ENCODE measurements around the gene PPP2R3A. TPM values are rescaled to one million over a fixed set of nuclear protein-coding genes. Genes with fewer than 3 reads are reported as not detected.
"Not testable (repeated sequence)": the region's sequence is repeated elsewhere in the genome, so short reads cannot be mapped to it uniquely, and the experiment has no call there.

The PPP2R3A gene
- total and polyA plus RNA-seq, 5 experiments from 2014 or later = 0.35 to 1.1 (median 0.56) TPM

- H3K4me1 Mint-ChIP-seq = peaks cover 0 to 4% (median 0%) of the 10 kb centered on the region in 4 donors
- no peak for DNase-seq
- no peak overlapping the region for H3K4me3 Mint-ChIP-seq
- peaks cover 0 to 16% (median 7%) of the 10 kb centered on the region in 3 donors for H3K36me3 Mint-ChIP-seq
- H3K27me3 Mint-ChIP-seq = no peaks in the 10 kb centered on the region
- peaks cover 0 to 9% (median 2%) of the 10 kb centered on the region in 9 donors for H3K9me3 Mint-ChIP-seq
- POLR2A ChIA-PET = no interaction called here
- ATAC-seq = no peak
- no peak overlapping the region for H3K27ac Mint-ChIP-seq
These were observed 156.5 kb downstream of the PPP2R3A start for GRCh38 chr3:136122006-136122405.

DNA sequence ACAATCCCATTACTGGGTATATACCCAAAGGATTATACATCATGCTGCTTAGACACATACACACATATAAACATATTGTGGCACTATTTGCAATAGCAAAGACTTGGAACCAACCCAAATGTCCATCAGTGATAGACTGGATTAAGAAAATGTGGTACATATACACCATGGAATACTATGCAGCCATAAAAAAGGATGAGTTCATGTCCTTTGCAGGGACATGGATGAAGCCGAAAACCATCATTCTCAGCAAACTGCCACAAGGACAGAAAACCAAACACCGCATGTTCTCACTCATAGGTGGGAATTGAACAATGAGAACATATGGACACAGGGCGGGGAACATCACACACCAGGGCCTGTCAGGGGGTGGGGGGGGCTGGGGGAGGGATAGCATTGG lies 166.1 kb downstream of the PPP2R3A start:
- H3K36me3 Mint-ChIP-seq, POLR2A ChIA-PET, ATAC-seq, H3K27ac Mint-ChIP-seq, DNase-seq, H3K4me3 Mint-ChIP-seq, H3K27me3 Mint-ChIP-seq: not testable (repeated sequence)
- peaks cover 3 to 27% (median 9%) of the 10 kb centered on the region in 9 donors for H3K9me3 Mint-ChIP-seq
- H3K4me1 Mint-ChIP-seq = peaks cover 0 to 10% (median 5%) of the 10 kb centered on the region in 4 donors

- Mint-ChIP-seq H3K27ac (no peak overlapping the region), H3K27me3 (no peaks in the 10 kb centered on the region), H3K4me3 (no peak overlapping the region), H3K36me3 (no peaks in the 10 kb centered on the region), H3K9me3 (peaks cover 0 to 3% (median 0%) of the 10 kb centered on the region in 9 donors), H3K4me1 (peaks cover 0 to 13% (median 10%) of the 10 kb centered on the region in 4 donors)
- POLR2A ChIA-PET = interaction anchor here (0.8 kb wide), 1 partner anchor 116 kb away, joined by 3 read pairs; the partner anchor contains the start of gene PCCB
- DNase-seq (no peak), ATAC-seq (no peak)
These were observed 168.6 kb downstream of the PPP2R3A start for GRCh38 chr3:136134091-136134490.

- no peak overlapping the region for H3K4me3 Mint-ChIP-seq
- peaks cover 0 to 13% (median 10%) of the 10 kb centered on the region in 4 donors for H3K4me1 Mint-ChIP-seq
- H3K27ac Mint-ChIP-seq = peak overlapping the region in 4 of 10 donors; percentile 25 to 56 (median 50)
- H3K36me3 Mint-ChIP-seq = no peaks in the 10 kb centered on the region
- DNase-seq (no peak), ATAC-seq (no peak)
- no peaks in the 10 kb centered on the region for H3K9me3 Mint-ChIP-seq
- POLR2A ChIA-PET = interaction anchor here (0.6 kb wide), 1 partner anchor 752 kb away, joined by 3 read pairs; no protein-coding TSS in a partner anchor
- no peaks in the 10 kb centered on the region for H3K27me3 Mint-ChIP-seq
These were observed 169.7 kb downstream of the PPP2R3A start for GRCh38 chr3:136135039-136135802.

DNA sequence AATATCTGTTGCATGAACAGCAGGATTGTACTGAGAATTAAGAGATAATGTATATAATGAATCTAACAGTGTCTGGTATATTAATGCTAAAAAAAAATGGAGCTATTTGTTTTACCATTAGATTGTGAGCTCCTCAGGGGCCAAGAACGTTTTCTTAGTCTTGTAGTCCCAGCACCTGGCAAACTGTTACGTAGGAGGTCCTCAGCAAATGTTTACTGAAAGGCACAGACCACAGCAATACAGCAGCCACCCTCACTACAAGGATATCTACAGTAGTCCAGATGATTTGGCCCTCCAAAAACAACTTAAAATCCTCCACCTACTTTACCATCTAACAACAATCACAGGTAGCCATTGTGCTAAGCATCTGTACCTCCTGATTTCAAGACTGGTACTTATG lies 170.9 kb downstream of the PPP2R3A start:
- DNase-seq = no peak
- Mint-ChIP-seq H3K36me3 (no peaks in the 10 kb centered on the region), H3K4me3 (no peak overlapping the region), H3K27me3 (no peaks in the 10 kb centered on the region), H3K9me3 (no peaks in the 10 kb centered on the region), H3K27ac (no peak overlapping the region), H3K4me1 (peaks cover 7 to 20% (median 15%) of the 10 kb centered on the region in 4 donors)
- no peak for ATAC-seq
- POLR2A ChIA-PET = interaction anchor here (0.7 to 1.1 kb wide), 2 partner anchors 52 to 60 kb away, joined by 3 to 6 read pairs; partner anchors contain the start of gene MSL2

DNA sequence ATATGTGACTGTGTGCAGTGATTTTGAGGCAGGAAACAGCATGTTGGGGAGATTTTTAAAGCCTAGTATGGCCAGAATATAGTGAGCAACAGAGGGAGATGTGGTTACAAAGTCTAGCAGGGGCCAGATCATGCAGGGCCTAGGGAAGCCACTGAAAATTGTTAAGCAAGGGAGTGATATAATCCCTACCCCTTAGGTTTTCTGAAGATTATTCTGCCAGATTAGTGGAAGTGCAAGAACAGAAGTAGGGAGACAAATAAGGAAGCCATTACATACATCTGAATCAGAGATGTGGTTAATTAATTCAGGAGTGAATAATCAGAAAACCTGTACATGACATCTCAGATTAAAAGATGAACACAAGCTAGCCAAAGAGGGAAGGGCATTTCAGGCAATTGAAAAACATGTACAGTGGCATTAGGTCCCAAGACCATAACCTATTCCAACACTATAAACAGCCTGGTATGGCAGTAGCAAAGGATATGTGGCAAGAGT lies 175.8 kb downstream of the PPP2R3A start:
- Mint-ChIP-seq H3K4me1 (peaks cover 15 to 28% (median 24%) of the 10 kb centered on the region in 4 donors), H3K27me3 (no peaks in the 10 kb centered on the region), H3K36me3 (no peaks in the 10 kb centered on the region), H3K4me3 (no peak overlapping the region), H3K9me3 (no peaks in the 10 kb centered on the region), H3K27ac (peak overlapping the region; percentile 33 to 73 (median 62))
- POLR2A ChIA-PET = no interaction called here
- DNase-seq = no peak
- ATAC-seq = no peak

- Mint-ChIP-seq H3K27ac (peak overlapping the region in 8 of 10 donors; percentile 33 to 73 (median 60)), H3K36me3 (no peaks in the 10 kb centered on the region), H3K4me1 (peaks cover 15 to 27% (median 23%) of the 10 kb centered on the region in 4 donors), H3K4me3 (no peak overlapping the region), H3K27me3 (no peaks in the 10 kb centered on the region), H3K9me3 (no peaks in the 10 kb centered on the region)
- POLR2A ChIA-PET = interaction anchor here (0.6 kb wide), 1 partner anchor 67 kb away, joined by 5 read pairs; no protein-coding TSS in a partner anchor
- ATAC-seq = no peak
- no peak for DNase-seq
These were observed 176.4 kb downstream of the PPP2R3A start for GRCh38 chr3:136141891-136142290.

DNA sequence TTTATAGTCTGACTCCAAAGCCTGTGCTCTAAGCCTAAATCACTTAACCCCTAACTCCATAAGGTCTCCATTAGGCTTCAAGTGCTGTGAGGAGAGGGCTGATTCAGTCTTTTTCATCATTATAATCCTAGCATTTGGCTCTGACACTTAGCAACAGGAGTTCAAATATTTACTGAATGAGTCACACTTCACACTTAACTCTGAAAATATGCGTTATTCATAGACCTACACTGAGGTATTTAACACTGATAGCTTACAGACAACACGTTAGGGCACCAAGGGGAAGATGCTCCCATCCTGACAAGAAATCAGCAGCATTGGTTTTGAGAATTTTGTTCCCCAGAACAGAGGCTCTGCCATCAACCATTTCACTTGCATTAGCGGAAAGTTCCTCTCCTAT lies 177.1 kb downstream of the PPP2R3A start:
- H3K9me3 Mint-ChIP-seq = no peaks in the 10 kb centered on the region
- ATAC-seq = peak; percentile 22 to 24
- peaks cover 0 to under 1% (median 0%) of the 10 kb centered on the region in 3 donors for H3K36me3 Mint-ChIP-seq
- peaks cover 18 to 32% (median 27%) of the 10 kb centered on the region in 4 donors for H3K4me1 Mint-ChIP-seq
- no peak overlapping the region for H3K4me3 Mint-ChIP-seq
- DNase-seq = no peak
- H3K27ac Mint-ChIP-seq = peak overlapping the region in 8 of 10 donors; percentile 11 to 78 (median 64)
- no peaks in the 10 kb centered on the region for H3K27me3 Mint-ChIP-seq
- POLR2A ChIA-PET = interaction anchor here (0.6 kb wide), 1 partner anchor 66 kb away, joined by 5 read pairs; no protein-coding TSS in a partner anchor

DNA sequence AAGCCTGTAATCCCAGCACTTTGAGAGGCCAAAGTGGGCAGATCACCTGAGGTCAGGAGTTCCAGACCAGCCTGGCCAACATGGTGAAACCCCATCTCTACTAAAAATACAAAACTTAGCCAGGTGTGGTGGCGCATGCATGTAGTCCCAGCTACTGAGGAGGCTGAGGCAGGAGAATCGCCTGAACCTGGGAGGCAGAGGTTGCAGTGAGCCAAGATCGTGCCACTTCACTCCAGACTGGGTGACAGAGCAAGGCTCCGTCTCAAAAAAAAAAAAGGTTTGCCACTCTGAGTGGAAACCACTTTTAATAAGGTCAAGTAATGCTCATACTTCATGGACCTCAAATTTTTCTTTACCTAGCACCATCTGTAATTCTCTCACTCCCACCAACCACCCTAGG lies 178.9 kb downstream of the PPP2R3A start:
- H3K27ac Mint-ChIP-seq = peak overlapping the region in 7 of 10 donors; percentile 33 to 82 (median 43)

GRCh38 chr3:136146981-136147729 lies 181.6 kb downstream of the PPP2R3A start:
- Mint-ChIP-seq H3K9me3 (no peaks in the 10 kb centered on the region), H3K4me3 (no peak overlapping the region), H3K36me3 (peaks cover 0 to 42% (median 7%) of the 10 kb centered on the region in 3 donors), H3K27ac (peak overlapping the region in 6 of 10 donors; percentile 30 to 80 (median 62)), H3K4me1 (peaks cover 30 to 52% (median 51%) of the 10 kb centered on the region in 4 donors), H3K27me3 (no peaks in the 10 kb centered on the region)
- POLR2A ChIA-PET = interaction anchor here (1.2 to 1.8 kb wide), 2 partner anchors 48 kb away, joined by 5 to 11 read pairs; partner anchors contain the start of gene MSL2
- no peak for DNase-seq
- ATAC-seq = no peak

More for the DNA sequence above, 178.9 kb downstream of the PPP2R3A start:
- POLR2A ChIA-PET = interaction anchor here (0.8 kb wide), 1 partner anchor 52 kb away, joined by 3 read pairs; the partner anchor contains the start of gene MSL2
- not testable (repeated sequence) for H3K27me3 Mint-ChIP-seq, ATAC-seq, H3K4me3 Mint-ChIP-seq, H3K9me3 Mint-ChIP-seq, DNase-seq
- H3K36me3 Mint-ChIP-seq = peaks cover 0 to 16% (median 0%) of the 10 kb centered on the region in 3 donors
- H3K4me1 Mint-ChIP-seq = peaks cover 22 to 40% (median 37%) of the 10 kb centered on the region in 4 donors

DNA sequence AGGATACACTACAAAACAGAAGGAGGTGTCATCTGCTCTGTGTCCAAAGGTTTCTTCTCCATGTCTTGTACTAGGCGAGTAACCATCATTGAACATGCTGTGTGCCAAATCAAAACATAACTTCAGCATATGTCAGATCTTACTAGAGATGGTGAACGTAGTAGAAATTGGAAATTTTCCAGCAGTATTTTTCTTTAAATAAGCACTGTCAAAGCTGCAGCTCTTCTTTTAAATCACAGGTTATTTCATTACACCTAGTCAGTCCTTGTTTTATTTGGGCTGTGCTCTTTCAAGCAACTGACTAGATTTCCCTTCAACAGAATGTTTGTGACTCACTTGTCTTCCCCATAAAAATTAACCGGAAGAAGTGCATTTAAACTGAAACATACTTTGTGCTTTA lies 184.1 kb downstream of the PPP2R3A start:
- Mint-ChIP-seq H3K9me3 (no peaks in the 10 kb centered on the region), H3K36me3 (peaks cover 0 to 57% (median 10%) of the 10 kb centered on the region in 3 donors), H3K27ac (peak overlapping the region in 8 of 10 donors; percentile 4 to 78 (median 50)), H3K4me3 (no peak overlapping the region), H3K4me1 (peaks cover 37 to 71% (median 66%) of the 10 kb centered on the region in 4 donors), H3K27me3 (no peaks in the 10 kb centered on the region)
- ATAC-seq (no peak), DNase-seq (no peak)
- POLR2A ChIA-PET = no interaction called here

- no peaks in the 10 kb centered on the region for H3K9me3 Mint-ChIP-seq
- POLR2A ChIA-PET = no interaction called here
- H3K27ac Mint-ChIP-seq = peak overlapping the region in 6 of 10 donors; percentile 15 to 56 (median 29)
- H3K27me3 Mint-ChIP-seq = no peaks in the 10 kb centered on the region
- no peak for ATAC-seq
- H3K36me3 Mint-ChIP-seq = peaks cover 0 to 57% (median 10%) of the 10 kb centered on the region in 3 donors
- peaks cover 44 to 77% (median 76%) of the 10 kb centered on the region in 4 donors for H3K4me1 Mint-ChIP-seq
- no peak for DNase-seq
- peak overlapping the region in 1 of 10 donors; percentile 5 for H3K4me3 Mint-ChIP-seq
These were observed 185.7 kb downstream of the PPP2R3A start for GRCh38 chr3:136151219-136151618.

All from naive thymus-derived CD8-positive, alpha-beta T cell (primary cell).